Stomach (tissue), 9 donors: Measurements from ENCODE around the gene PSMA1. TPM values are rescaled to one million over a fixed set of nuclear protein-coding genes. Genes with fewer than 3 reads are reported as not detected.

ENCODE experiments used
- DNase-seq, 2 donors: peaks; one replicate each; pipeline versions ENCODE4 v3.0.0 to v3.0.0-alpha.2; 2013 to 2019
- H3K27ac ChIP-seq, 5 donors: fragments of 200-600 bp in 4 of 5; sonication (generic) in 4 of 5; one replicate each; pipeline ENCODE4 v1.5.1; 2013 to 2019; ENCODE audit warnings: mild to moderate bottlenecking in 1 of 5, moderate library complexity in 1 of 5
- H3K27me3 ChIP-seq, 3 donors: fragments of 200-600 bp; sonication (generic); one replicate each; pipeline ENCODE4 v1.5.1; 2017 to 2019; ENCODE audit warnings: mixed run types in 1 of 3
- H3K36me3 ChIP-seq, 4 donors: fragments of 200-600 bp; sonication (generic); 1 replicate in 3 of 4; 2 replicates in 1 of 4; pipeline ENCODE4 v1.5.1; 2016 to 2019
- H3K4me1 ChIP-seq, 4 donors: fragments of 200-600 bp; sonication (generic); one replicate each; pipeline ENCODE4 v1.5.1; 2016 to 2019
- H3K4me3 ChIP-seq, 4 donors: fragments of 200-600 bp; sonication (generic) in 3 of 4; one replicate each; pipeline ENCODE4 v1.5.1; 2016 to 2019; ENCODE audit warnings: mild to moderate bottlenecking in 1 of 4
- H3K9me3 ChIP-seq, 4 donors: fragments of 200-600 bp; sonication (generic); one replicate each; pipeline ENCODE4 v1.5.1; 2016 to 2019
- CTCF ChIP-seq, 7 experiments: fragments of 450-650 bp in 4 of 7; fragments of 200-600 bp in 3 of 7; sonication (generic) in 3 of 7; IDR thresholded peaks; one replicate each; pipeline ENCODE4 v1.5.1; 2016 to 2019; ENCODE audit warnings: antibody characterized with exemption in 7 of 7, control low read depth in 2 of 7, mild to moderate bottlenecking in 1 of 7
- EP300 ChIP-seq: sonication (generic); formaldehyde crosslinking; IDR thresholded peaks from one replicate; pipeline ENCODE4 v1.6.1; 2017; ENCODE audit warnings: antibody characterized with exemption
- POLR2A ChIP-seq, 4 donors: fragments of 450-650 bp; IDR thresholded peaks; one replicate each; pipeline ENCODE4 v1.6.1; 2016; ENCODE audit warnings: antibody characterized with exemption in 4 of 4, control low read depth in 2 of 4, mild to moderate bottlenecking in 1 of 4, moderate library complexity in 1 of 4
- POLR2AphosphoS5 ChIP-seq, 3 donors: sonication (generic); formaldehyde crosslinking; IDR thresholded peaks; one replicate each; pipeline ENCODE4 v1.6.1; 2016; ENCODE audit warnings: antibody characterized with exemption in 3 of 3
- WGBS, 5 donors: extraction: QIAGEN DNeasy Blood & Tissue Kit in 3 of 5; methylation state at CpG; one replicate each; pipeline versions ENCODE4 v1.1.5 to v1.1.7; 2013 to 2018; 5-methylcytosine and 5-hydroxymethylcytosine counted together
- intact Hi-C: fragments of 100-400 bp; cut with DNase I; formaldehyde crosslinking; loops from one replicate; pipeline ENCODE4 v1.15.1; 2023; ENCODE audit warnings: low total_unique reads
- polyA plus RNA-seq, 3 donors: library from polyadenylated mRNA; stranded (reverse); fragments of 200-250 nt; gene quantifications; one replicate each; pipeline ENCODE4 v1.2.3, GENCODE V29; 2013
- total RNA-seq, 5 donors: library from RNA; depleted of rRNA; stranded (reverse); fragments of >200 nt; gene quantifications; one replicate each; pipeline versions ENCODE4 v1.1.0 to v1.2.3, GENCODE V29; 2014 to 2016
- donor health status: healthy with polysubstance abuse.
- donor health status: Bipolar disorder and iron deficiency.
- donor health status: healthy.

Gene PSMA1
- total and polyA plus RNA-seq, 8 donors, result 26.8 to 191 (median 114) TPM

DNA sequence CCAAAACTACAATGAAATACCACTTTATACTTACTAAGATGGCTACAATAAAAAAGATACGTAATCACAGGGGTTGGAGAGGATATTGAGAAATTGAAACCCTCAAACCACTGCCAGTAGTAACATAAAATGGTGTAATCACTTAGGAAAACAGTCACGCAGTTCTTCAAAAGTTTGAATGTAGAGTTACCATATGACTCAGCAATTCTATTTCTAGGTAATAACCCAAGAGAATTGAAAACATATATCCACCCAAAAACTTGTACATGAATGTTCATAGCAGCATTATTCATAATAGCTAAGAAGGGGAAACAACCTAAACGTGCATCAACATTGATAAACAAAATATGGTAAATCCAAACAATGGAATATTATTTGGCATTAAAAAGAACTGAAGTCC is 24.4 kb upstream of the PSMA1 start:
- Histone ChIP-seq H3K27ac (no peak overlapping the region), H3K4me3 (no peak overlapping the region), H3K27me3 (no peaks in the 10 kb centered on the region), H3K4me1 (peaks cover 0 to 26% (median 6%) of the 10 kb centered on the region in 4 donors), H3K9me3 (no peaks in the 10 kb centered on the region), H3K36me3 (no peaks in the 10 kb centered on the region)
- TF ChIP-seq CTCF (IDR thresholded peaks at IDR 0.05) (no peak), EP300 (no peak), POLR2A (IDR thresholded peaks at IDR 0.05) (no peak), POLR2AphosphoS5 (IDR thresholded peaks at IDR 0.05) (no peak)
- DNase-seq, result no peak
- WGBS, 5 donors, result 42 to 72% (median 67%) methylated on average over 3 of the region's 3 CpGs
- intact Hi-C loops, result loop anchor here (10.0 kb wide), 1 partner anchor 360 kb away; no protein-coding TSS in a partner anchor

- WGBS, 5 donors, result 65 to 89% (median 78%) methylated on average over 1 of the region's 1 CpG
- H3K27ac ChIP-seq, result no peak overlapping the region
- no peaks in the 10 kb centered on the region for H3K9me3 ChIP-seq
- H3K4me1 ChIP-seq, result peaks cover 0 to 27% (median 7%) of the 10 kb centered on the region in 4 donors
- TF ChIP-seq CTCF (IDR thresholded peaks at IDR 0.05), result no peak
- TF ChIP-seq EP300, result no peak
- no peak for TF ChIP-seq POLR2AphosphoS5 (IDR thresholded peaks at IDR 0.05)
- no peak for TF ChIP-seq POLR2A (IDR thresholded peaks at IDR 0.05)
- H3K36me3 ChIP-seq, result no peaks in the 10 kb centered on the region
- H3K27me3 ChIP-seq, result no peaks in the 10 kb centered on the region
- DNase-seq, result no peak
- intact Hi-C loops, result loop anchor here (10.0 kb wide), 1 partner anchor 362 kb away; no protein-coding TSS in a partner anchor
- H3K4me3 ChIP-seq, result no peak overlapping the region
Measured at GRCh38 chr11:14543260-14543659, 23.1 kb upstream of the PSMA1 start.

GRCh38 chr11:14542324-14542723 is 22.1 kb upstream of the PSMA1 start:
- Histone ChIP-seq H3K9me3 (no peaks in the 10 kb centered on the region), H3K4me1 (peaks cover 0 to 33% (median 11%) of the 10 kb centered on the region in 4 donors), H3K27ac (no peak overlapping the region), H3K4me3 (no peak overlapping the region), H3K27me3 (no peaks in the 10 kb centered on the region), H3K36me3 (no peaks in the 10 kb centered on the region)
- TF ChIP-seq POLR2A (IDR thresholded peaks at IDR 0.05), result no peak
- no peak for TF ChIP-seq POLR2AphosphoS5 (IDR thresholded peaks at IDR 0.05)
- TF ChIP-seq CTCF (IDR thresholded peaks at IDR 0.05), result no peak
- TF ChIP-seq EP300, result no peak
- DNase-seq, result no peak
- intact Hi-C loops, result loop anchor here (10.0 kb wide), 1 partner anchor 362 kb away; no protein-coding TSS in a partner anchor

- peak overlapping the region in 3 of 5 donors; percentile 22 to 38 (median 23) for H3K27ac ChIP-seq
- intact Hi-C loops, result loop anchor here (10.0 kb wide), 1 partner anchor 363 kb away; no protein-coding TSS in a partner anchor
- no peaks in the 10 kb centered on the region for H3K36me3 ChIP-seq
- no peaks in the 10 kb centered on the region for H3K9me3 ChIP-seq
- no peaks in the 10 kb centered on the region for H3K27me3 ChIP-seq
- TF ChIP-seq POLR2AphosphoS5 (IDR thresholded peaks at IDR 0.05) (peak in 1 of 3 donors; percentile 24), CTCF (IDR thresholded peaks at IDR 0.05) (no peak)
- WGBS, 5 donors, result 21 to 45% (median 21%) methylated on average over 6 of the region's 6 CpGs
- peaks cover 0 to 40% (median 15%) of the 10 kb centered on the region in 4 donors for H3K4me1 ChIP-seq
- H3K4me3 ChIP-seq, result no peak overlapping the region
- DNase-seq, result peak in 1 of 2 donors; percentile 33
Measured at GRCh38 chr11:14541192-14541947, 21.2 kb upstream of the PSMA1 start.
